Activated CD8-positive, alpha-beta memory T cell treated with anti-CD3 and anti-CD28 coated beads for 36 hours (primary cell): ENCODE results near the gene IGLON5. TPM values are rescaled to one million over a fixed set of nuclear protein-coding genes. Genes with fewer than 3 reads are reported as not detected.

Experiments used
- CTCF ChIA-PET: fragments of 350-600 bp; sonication (Branson Sonifier 250); formaldehyde crosslinking; loops from one replicate; lab custom pipeline; 2021; ENCODE audit warnings: antibody characterized with exemption; lab: Charles Lee
- POLR2A ChIA-PET: fragments of 350-600 bp; sonication (Branson Sonifier 250); formaldehyde crosslinking; loops from one replicate; lab custom pipeline; 2021; ENCODE audit warnings: antibody characterized with exemption; lab: Charles Lee
- total RNA-seq, 2 experiments: library from RNA; stranded (reverse); gene quantifications; one replicate each; pipeline ENCODE4 v1.2.3, GENCODE V29; 2021

Gene IGLON5
- total RNA-seq, 2 experiments from 2014 or later = 0.19 to 0.21 TPM

GRCh38 chr19:51333836-51334460 is 22.5 kb downstream of the IGLON5 start:
- CTCF ChIA-PET = no interaction called here

GRCh38 chr19:51337141-51337860 is 25.9 kb downstream of the IGLON5 start:
- CTCF ChIA-PET = interaction anchor here (0.6 to 1.4 kb wide), 2 partner anchors 11 to 320 kb away, joined by 3 read pairs; no protein-coding TSS in a partner anchor

More at GRCh38 chr19:51333836-51334460, 22.5 kb downstream of the IGLON5 start:
- POLR2A ChIA-PET = no interaction called here

GRCh38 chr19:51337861-51338562 is 26.6 kb downstream of the IGLON5 start:
- CTCF ChIA-PET = interaction anchor here (0.7 kb wide), 1 partner anchor 97 kb away, joined by 3 read pairs; no protein-coding TSS in a partner anchor
- POLR2A ChIA-PET = no interaction called here

More at GRCh38 chr19:51337141-51337860, 25.9 kb downstream of the IGLON5 start:
- POLR2A ChIA-PET = no interaction called here

GRCh38 chr19:51338563-51339312 is 27.3 kb downstream of the IGLON5 start:
- ChIA-PET CTCF (interaction anchor here (0.7 to 1.4 kb wide), 6 partner anchors 27 to 176 kb away, joined by 3 to 5 read pairs (median 4); partner anchors contain the start of gene ETFB), POLR2A (interaction anchor here (1.0 kb wide), 2 partner anchors 29 to 57 kb away, joined by 4 to 5 read pairs; no protein-coding TSS in a partner anchor)

GRCh38 chr19:51339313-51339686 is 27.9 kb downstream of the IGLON5 start:
- ChIA-PET POLR2A (interaction anchor here (0.6 to 1.0 kb wide), 5 partner anchors 12 to 56 kb away, joined by 3 to 7 read pairs (median 5); partner anchors contain the start of gene NKG7), CTCF (interaction anchor here (0.9 to 1.4 kb wide), 5 partner anchors 26 to 176 kb away, joined by 3 to 5 read pairs (median 4); partner anchors contain the start of gene ETFB)

GRCh38 chr19:51339687-51340656 is 28.5 kb downstream of the IGLON5 start:
- CTCF ChIA-PET = interaction anchor here (0.5 to 1.7 kb wide), 12 partner anchors 22 to 175 kb away, joined by 3 to 5 read pairs (median 3); partner anchors contain the start of gene ETFB
- POLR2A ChIA-PET = interaction anchor here (0.6 to 1.0 kb wide), 5 partner anchors 13 to 56 kb away, joined by 3 to 7 read pairs (median 5); partner anchors contain the start of gene NKG7

- CTCF ChIA-PET = interaction anchor here (0.5 to 1.7 kb wide), 6 partner anchors 8 to 101 kb away, joined by 3 to 5 read pairs (median 3); no protein-coding TSS in a partner anchor
- POLR2A ChIA-PET = interaction anchor here (0.7 kb wide), 1 partner anchor 27 kb away, joined by 3 read pairs; no protein-coding TSS in a partner anchor
These were observed 29.6 kb downstream of the IGLON5 start for GRCh38 chr19:51341066-51341465.

- ChIA-PET CTCF (interaction anchor here (0.5 to 2.1 kb wide), 4 partner anchors 7 to 52 kb away, joined by 3 to 5 read pairs (median 4); no protein-coding TSS in a partner anchor), POLR2A (interaction anchor here (0.7 kb wide), 1 partner anchor 26 kb away, joined by 3 read pairs; no protein-coding TSS in a partner anchor)
These were observed 30.6 kb downstream of the IGLON5 start, which contains the start of gene VSIG10L for GRCh38 chr19:51341976-51342580. Gene VSIG10L (minus strand): TSS chr19:51342139. CDS start chr19:51342124, 15 bp downstream.

- ChIA-PET CTCF (interaction anchor here (2.1 kb wide), 1 partner anchor 51 kb away, joined by 5 read pairs; no protein-coding TSS in a partner anchor), POLR2A (no interaction called here)
These were observed 31.5 kb downstream of the IGLON5 start for GRCh38 chr19:51342631-51343569.

GRCh38 chr19:51345076-51345620 is 33.7 kb downstream of the IGLON5 start:
- POLR2A ChIA-PET = no interaction called here
- CTCF ChIA-PET = no interaction called here

- ChIA-PET POLR2A (no interaction called here), CTCF (interaction anchor here (1.2 kb wide), 1 partner anchor 12 kb away, joined by 3 read pairs; no protein-coding TSS in a partner anchor)
These were observed 35.3 kb downstream of the IGLON5 start for GRCh38 chr19:51346742-51347141.

GRCh38 chr19:51347209-51347928 is 35.9 kb downstream of the IGLON5 start:
- ChIA-PET POLR2A (no interaction called here), CTCF (interaction anchor here (0.7 to 1.2 kb wide), 2 partner anchors 11 kb away, joined by 3 read pairs; no protein-coding TSS in a partner anchor)

GRCh38 chr19:51351266-51351990 is 40.0 kb downstream of the IGLON5 start:
- ChIA-PET POLR2A (interaction anchor here (0.6 kb wide), 1 partner anchor 27 kb away, joined by 6 read pairs; no protein-coding TSS in a partner anchor), CTCF (interaction anchor here (0.5 kb wide), 1 partner anchor 82 kb away, joined by 3 read pairs; no protein-coding TSS in a partner anchor)
